Adrenal gland (tissue), 5 donors: ENCODE results near the gene CTSW.

Source experiments
- POLR2A ChIP-seq, 2 donors: fragments of 450-650 bp; IDR thresholded peaks; one replicate each; pipeline ENCODE4 v1.6.1; 2017; ENCODE audit warnings: antibody characterized with exemption in 2 of 2, mild to moderate bottlenecking in 2 of 2, moderate library complexity in 1 of 2
- TF ChIP-seq, protein P1 (sequence below), 6 experiments: fragments of 450-650 bp in 4 of 6; fragments of 200-600 bp in 2 of 6; sonication (generic) in 1 of 6; IDR thresholded peaks; 1 replicate in 5 of 6; 2 replicates in 1 of 6; pipeline versions ENCODE4 v1.5.1 to v1.8.0; 2016 to 2021; ENCODE audit warnings: antibody characterized with exemption in 6 of 6, mild to moderate bottlenecking in 2 of 6, moderate library complexity in 1 of 6
- donor health status: DM: no; HTN: no; CAD: no.

DNA sequence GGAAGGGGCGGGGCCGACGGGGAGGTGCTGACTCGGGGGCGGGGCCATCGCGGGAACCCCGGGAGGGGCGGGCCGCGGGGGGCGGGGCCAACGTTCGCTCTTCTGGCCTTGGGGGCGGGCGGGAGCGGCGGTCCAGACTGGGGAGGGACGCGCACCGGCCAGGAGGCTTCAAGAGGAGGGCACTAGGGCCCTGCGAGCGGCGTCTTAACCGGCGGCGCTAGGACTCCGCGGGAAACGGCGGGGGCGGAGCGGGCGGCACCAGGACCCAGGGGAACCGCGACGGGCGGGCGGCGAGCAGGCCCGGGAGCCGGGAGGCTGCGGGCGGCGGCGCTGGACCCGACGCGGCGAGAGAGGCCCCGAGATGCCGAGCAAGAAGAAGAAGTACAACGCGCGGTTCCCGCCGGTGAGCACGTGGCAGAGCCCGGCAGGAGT lies 39.5 kb downstream of the CTSW start, which contains the start of gene DRAP1:
- TF ChIP-seq, protein P1, sequence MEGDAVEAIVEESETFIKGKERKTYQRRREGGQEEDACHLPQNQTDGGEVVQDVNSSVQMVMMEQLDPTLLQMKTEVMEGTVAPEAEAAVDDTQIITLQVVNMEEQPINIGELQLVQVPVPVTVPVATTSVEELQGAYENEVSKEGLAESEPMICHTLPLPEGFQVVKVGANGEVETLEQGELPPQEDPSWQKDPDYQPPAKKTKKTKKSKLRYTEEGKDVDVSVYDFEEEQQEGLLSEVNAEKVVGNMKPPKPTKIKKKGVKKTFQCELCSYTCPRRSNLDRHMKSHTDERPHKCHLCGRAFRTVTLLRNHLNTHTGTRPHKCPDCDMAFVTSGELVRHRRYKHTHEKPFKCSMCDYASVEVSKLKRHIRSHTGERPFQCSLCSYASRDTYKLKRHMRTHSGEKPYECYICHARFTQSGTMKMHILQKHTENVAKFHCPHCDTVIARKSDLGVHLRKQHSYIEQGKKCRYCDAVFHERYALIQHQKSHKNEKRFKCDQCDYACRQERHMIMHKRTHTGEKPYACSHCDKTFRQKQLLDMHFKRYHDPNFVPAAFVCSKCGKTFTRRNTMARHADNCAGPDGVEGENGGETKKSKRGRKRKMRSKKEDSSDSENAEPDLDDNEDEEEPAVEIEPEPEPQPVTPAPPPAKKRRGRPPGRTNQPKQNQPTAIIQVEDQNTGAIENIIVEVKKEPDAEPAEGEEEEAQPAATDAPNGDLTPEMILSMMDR (IDR thresholded peaks at IDR 0.05): peak in 1 of 6 experiments; percentile 11
- peak; percentile 41 to 59 for TF ChIP-seq POLR2A (IDR thresholded peaks at IDR 0.05)
